Measurements from ENCODE around the gene CIPC. TPM values are rescaled to one million over a fixed set of nuclear protein-coding genes. Genes with fewer than 3 reads are reported as not detected.

Gene CIPC
- total RNA-seq (10 to 100 TPM; 11.3 to 12.8 TPM), polyA plus RNA-seq (1 to 10 TPM; 4.4 to 7.7 (median 4.7) TPM), total RNA-seq (10.3 to 21.2 (median 18.3) reads per million in 6 experiments)

- peak within 1 kb of the TSS; percentile 95 to 100 (median 97) for H3K27ac Mint-ChIP-seq
- peak within 1 kb of the TSS; percentile 88 to 99 (median 96) for H3K4me3 Mint-ChIP-seq
- peaks cover 0 to 4% (median 0%) of the 10 kb centered on the region in 3 donors for H3K36me3 Mint-ChIP-seq
- DNase-seq (peak; percentile 95 to 100 (median 99)), ATAC-seq (peak; percentile 89)
- peaks cover 0 to 1% (median 0%) of the 10 kb centered on the region in 5 donors for H3K27me3 Mint-ChIP-seq
- H3K4me1 Mint-ChIP-seq = peaks cover 25 to 51% (median 47%) of the 10 kb centered on the region in 4 donors
- no peaks in the 10 kb centered on the region for H3K9me3 Mint-ChIP-seq
- POLR2A ChIA-PET = interaction anchor here (0.5 to 2.8 kb wide), 4 partner anchors 12 to 285 kb away, joined by 3 to 11 read pairs (median 5); partner anchors contain the start of genes ANGEL1, GSTZ1 and POMT2
These were observed at the start of gene CIPC for GRCh38 chr14:77097700-77098528. Gene CIPC, plus strand, starts transcription at chr14:77098258. Its CDS starts 7,451 bp downstream, at chr14:77105709.

- Mint-ChIP-seq H3K27me3 (no peaks in the 10 kb centered on the region), H3K36me3 (no peaks in the 10 kb centered on the region), H3K4me3 (no peak overlapping the region), H3K27ac (peak overlapping the region in 2 of 10 donors; percentile 43 to 75), H3K9me3 (no peaks in the 10 kb centered on the region), H3K4me1 (peaks cover 4 to 23% (median 15%) of the 10 kb centered on the region in 4 donors)
- DNase-seq = no peak
- POLR2A ChIA-PET = interaction anchor here (0.7 to 3.7 kb wide), 4 partner anchors 9 to 175 kb away, joined by 3 to 50 read pairs (median 4); partner anchors contain the start of gene IRF2BPL
- no peak for ATAC-seq
These were observed 46.9 kb upstream of the CIPC start for GRCh38 chr14:77051116-77051515.

- Mint-ChIP-seq H3K36me3 (no peaks in the 10 kb centered on the region), H3K4me1 (peaks cover 4 to 15% (median 8%) of the 10 kb centered on the region in 4 donors), H3K4me3 (no peak overlapping the region), H3K27ac (peak overlapping the region in 2 of 10 donors; percentile 57 to 73), H3K27me3 (no peaks in the 10 kb centered on the region), H3K9me3 (no peaks in the 10 kb centered on the region)
- ATAC-seq (no peak), DNase-seq (no peak)
- POLR2A ChIA-PET = interaction anchor here (1.0 to 3.7 kb wide), 10 partner anchors 8 to 142 kb away, joined by 3 to 50 read pairs (median 4); partner anchors contain the start of gene IRF2BPL
These were observed 45.6 kb upstream of the CIPC start for GRCh38 chr14:77052281-77053044.

- Mint-ChIP-seq H3K4me3 (no peak overlapping the region), H3K27ac (peak overlapping the region in 7 of 10 donors; percentile 40 to 83 (median 64)), H3K4me1 (peaks cover 4 to 14% (median 8%) of the 10 kb centered on the region in 4 donors), H3K36me3 (no peaks in the 10 kb centered on the region), H3K27me3 (no peaks in the 10 kb centered on the region), H3K9me3 (no peaks in the 10 kb centered on the region)
- POLR2A ChIA-PET = interaction anchor here (1.0 to 3.7 kb wide), 11 partner anchors 9 to 143 kb away, joined by 3 to 50 read pairs (median 3); partner anchors contain the start of gene IRF2BPL
- peak; percentile 98 for ATAC-seq
- peak; percentile 73 to 90 (median 82) for DNase-seq
These were observed 44.8 kb upstream of the CIPC start for GRCh38 chr14:77053046-77053841.

GRCh38 chr14:77055306-77055705 is 42.8 kb upstream of the CIPC start:
- Mint-ChIP-seq H3K4me3 (no peak overlapping the region), H3K9me3 (no peaks in the 10 kb centered on the region), H3K36me3 (no peaks in the 10 kb centered on the region), H3K4me1 (peaks cover 4 to 13% (median 8%) of the 10 kb centered on the region in 4 donors), H3K27me3 (no peaks in the 10 kb centered on the region), H3K27ac (peak overlapping the region in 1 of 10 donors; percentile 4)
- ATAC-seq = no peak
- POLR2A ChIA-PET = no interaction called here
- no peak for DNase-seq

- no peaks in the 10 kb centered on the region for H3K9me3 Mint-ChIP-seq
- H3K4me3 Mint-ChIP-seq = no peak overlapping the region
- no peaks in the 10 kb centered on the region for H3K27me3 Mint-ChIP-seq
- no peak overlapping the region for H3K27ac Mint-ChIP-seq
- no peaks in the 10 kb centered on the region for H3K36me3 Mint-ChIP-seq
- ATAC-seq = no peak
- POLR2A ChIA-PET = interaction anchor here (0.5 to 1.0 kb wide), 2 partner anchors 123 to 143 kb away, joined by 3 read pairs; no protein-coding TSS in a partner anchor
- no peak for DNase-seq
- H3K4me1 Mint-ChIP-seq = peaks cover 4 to 12% (median 8%) of the 10 kb centered on the region in 4 donors
These were observed 42.1 kb upstream of the CIPC start for GRCh38 chr14:77055981-77056380.

GRCh38 chr14:77058117-77058516 is 39.9 kb upstream of the CIPC start:
- Mint-ChIP-seq H3K4me3 (no peak overlapping the region), H3K27ac (no peak overlapping the region), H3K36me3 (no peaks in the 10 kb centered on the region), H3K9me3 (no peaks in the 10 kb centered on the region), H3K27me3 (no peaks in the 10 kb centered on the region), H3K4me1 (peaks cover 3 to 12% (median 4%) of the 10 kb centered on the region in 4 donors)
- ATAC-seq (no peak), DNase-seq (no peak)
- POLR2A ChIA-PET = interaction anchor here (0.7 kb wide), 1 partner anchor 30 kb away, joined by 3 read pairs; no protein-coding TSS in a partner anchor

GRCh38 chr14:77058785-77059184 is 39.3 kb upstream of the CIPC start:
- H3K36me3 Mint-ChIP-seq = no peaks in the 10 kb centered on the region
- ATAC-seq (no peak), DNase-seq (no peak)
- H3K4me1 Mint-ChIP-seq = peaks cover 0 to 8% (median under 1%) of the 10 kb centered on the region in 4 donors
- POLR2A ChIA-PET = interaction anchor here (0.6 to 0.7 kb wide), 2 partner anchors 9 to 31 kb away, joined by 3 read pairs; no protein-coding TSS in a partner anchor
- H3K4me3 Mint-ChIP-seq = no peak overlapping the region
- no peaks in the 10 kb centered on the region for H3K27me3 Mint-ChIP-seq
- no peaks in the 10 kb centered on the region for H3K9me3 Mint-ChIP-seq
- no peak overlapping the region for H3K27ac Mint-ChIP-seq

- no peaks in the 10 kb centered on the region for H3K36me3 Mint-ChIP-seq
- no peaks in the 10 kb centered on the region for H3K27me3 Mint-ChIP-seq
- POLR2A ChIA-PET = interaction anchor here (0.6 kb wide), 1 partner anchor 10 kb away, joined by 3 read pairs; no protein-coding TSS in a partner anchor
- H3K4me3 Mint-ChIP-seq = no peak overlapping the region
- DNase-seq (no peak), ATAC-seq (no peak)
- H3K4me1 Mint-ChIP-seq = peaks cover 0 to 6% (median under 1%) of the 10 kb centered on the region in 4 donors
- no peak overlapping the region for H3K27ac Mint-ChIP-seq
- H3K9me3 Mint-ChIP-seq = no peaks in the 10 kb centered on the region
These were observed 38.7 kb upstream of the CIPC start for GRCh38 chr14:77059276-77059915.

GRCh38 chr14:77061630-77062257 is 36.3 kb upstream of the CIPC start:
- Mint-ChIP-seq H3K36me3 (no peaks in the 10 kb centered on the region), H3K9me3 (no peaks in the 10 kb centered on the region)
- ATAC-seq = no peak

GRCh38 chr14:77062261-77062660 is 35.8 kb upstream of the CIPC start:
- Mint-ChIP-seq H3K27ac (peak overlapping the region in 1 of 10 donors; percentile 1), H3K4me3 (no peak overlapping the region), H3K36me3 (no peaks in the 10 kb centered on the region), H3K9me3 (no peaks in the 10 kb centered on the region), H3K4me1 (peaks cover 0 to 15% (median under 1%) of the 10 kb centered on the region in 4 donors), H3K27me3 (no peaks in the 10 kb centered on the region)
- DNase-seq (no peak), ATAC-seq (no peak)
- POLR2A ChIA-PET = interaction anchor here (1.9 kb wide), 1 partner anchor 189 kb away, joined by 7 read pairs; no protein-coding TSS in a partner anchor

More at GRCh38 chr14:77061630-77062257, 36.3 kb upstream of the CIPC start:
- Mint-ChIP-seq H3K27me3 (no peaks in the 10 kb centered on the region), H3K4me1 (peaks cover 0 to 15% (median under 1%) of the 10 kb centered on the region in 4 donors), H3K4me3 (no peak overlapping the region), H3K27ac (no peak overlapping the region)
- DNase-seq = no peak
- POLR2A ChIA-PET = interaction anchor here (1.2 kb wide), 1 partner anchor 156 kb away, joined by 5 read pairs; no protein-coding TSS in a partner anchor
